Naive thymus-derived CD4-positive, alpha-beta T cell (primary cell): ENCODE data around the gene ZNF385B. TPM values are rescaled to one million over a fixed set of nuclear protein-coding genes. Genes with fewer than 3 reads are reported as not detected.

ENCODE experiments used
- ATAC-seq: fragments of 150-1000 bp; cut with Tn5 transposase; 2 replicates; pipeline ENCODE4 v1.10.0; 2021; ENCODE audit warnings: mild to moderate bottlenecking, moderate library complexity
- CTCF ChIA-PET: fragments of 350-600 bp; sonication (Branson Sonifier 250); formaldehyde crosslinking; loops from one replicate; lab custom pipeline; 2021; ENCODE audit warnings: antibody characterized with exemption; lab: Charles Lee
- POLR2A ChIA-PET: fragments of 350-600 bp; sonication (Branson Sonifier 250); formaldehyde crosslinking; loops from one replicate; lab custom pipeline; 2021; ENCODE audit warnings: antibody characterized with exemption, inconsistent platforms; lab: Charles Lee
- DNase-seq, 9 donors: peaks; one replicate each; pipeline versions ENCODE4 v3.0.0 to v3.0.0-alpha.2; 2020 to 2022; ENCODE audit warnings: mixed read lengths in 1 of 9
- H3K27ac ChIP-seq: one replicate; pipeline ENCODE4 v1.7.0; 2013; ENCODE audit warnings: mild to moderate bottlenecking, low read depth, low read length, moderate library complexity
- H3K27me3 ChIP-seq, 2 donors: one replicate each; pipeline ENCODE4 v1.7.0; 2013; ENCODE audit warnings: low read length in 2 of 2, mild to moderate bottlenecking in 2 of 2, moderate library complexity in 2 of 2; ENCODE audit not compliant: control insufficient read depth in 2 of 2, insufficient read depth in 2 of 2
- H3K36me3 ChIP-seq, 3 experiments: 1 replicate in 2 of 3; 2 replicates in 1 of 3; pipeline ENCODE4 v1.7.0; 2013; ENCODE audit warnings: low read length in 3 of 3, mild to moderate bottlenecking in 3 of 3, moderate library complexity in 1 of 3; ENCODE audit not compliant: insufficient read depth in 3 of 3, control insufficient read depth in 2 of 3
- H3K4me1 ChIP-seq, 2 donors: one replicate each; pipeline ENCODE4 v1.7.0; 2013; ENCODE audit warnings: low read length in 2 of 2, mild to moderate bottlenecking in 2 of 2, moderate library complexity in 1 of 2; ENCODE audit not compliant: control insufficient read depth in 2 of 2, insufficient read depth in 2 of 2
- H3K4me3 ChIP-seq: 2 replicates; pipeline ENCODE4 v1.7.0; 2013; ENCODE audit warnings: mild to moderate bottlenecking, low read length
- H3K9me3 ChIP-seq, 3 experiments: 1 replicate in 2 of 3; 2 replicates in 1 of 3; pipeline ENCODE4 v1.7.0; 2013; ENCODE audit warnings: low read length in 3 of 3; ENCODE audit not compliant: control insufficient read depth in 2 of 3
- H3K27ac Mint-ChIP-seq, 9 donors: one replicate each; pipeline ENCODE4 v1.8.0; 2020 to 2022; ENCODE audit warnings: mixed read lengths in 9 of 9, mild to moderate bottlenecking in 8 of 9, moderate library complexity in 5 of 9, inconsistent platforms in 2 of 9
- H3K27me3 Mint-ChIP-seq, 5 donors: one replicate each; pipeline ENCODE4 v1.8.0; 2021 to 2022; ENCODE audit warnings: mixed read lengths in 5 of 5, mild to moderate bottlenecking in 1 of 5
- H3K36me3 Mint-ChIP-seq, 5 donors: one replicate each; pipeline ENCODE4 v1.8.0; 2020 to 2022; ENCODE audit warnings: mixed read lengths in 5 of 5, mild to moderate bottlenecking in 3 of 5, inconsistent platforms in 1 of 5
- H3K4me1 Mint-ChIP-seq, 7 donors: one replicate each; pipeline ENCODE4 v1.8.0; 2020 to 2022; ENCODE audit warnings: mixed read lengths in 7 of 7, mild to moderate bottlenecking in 3 of 7, inconsistent platforms in 1 of 7
- H3K4me3 Mint-ChIP-seq, 10 donors: one replicate each; pipeline ENCODE4 v1.8.0; 2020 to 2022; ENCODE audit warnings: mild to moderate bottlenecking in 10 of 10, mixed read lengths in 10 of 10, moderate library complexity in 6 of 10, inconsistent platforms in 2 of 10
- H3K9me3 Mint-ChIP-seq, 11 donors: one replicate each; pipeline ENCODE4 v1.8.0; 2020 to 2022; ENCODE audit warnings: mixed read lengths in 11 of 11, mild to moderate bottlenecking in 4 of 11, inconsistent platforms in 1 of 11, moderate library complexity in 1 of 11
- intact Hi-C, 2 donors: fragments of 100-400 bp; cut with micrococcal nuclease; formaldehyde crosslinking; loops; one replicate each; pipeline ENCODE4 v1.15.1; 2023
- polyA plus RNA-seq, 2 donors: library from polyadenylated mRNA; unstranded; fragments of 300-500 nt; fragmentation: Illumina TruSeq; gene quantifications; one replicate each; pipeline ENCODE4 v1.2.3, GENCODE V29; 2021
- total RNA-seq, 6 experiments: library from RNA in 5 of 6; stranded (reverse) in 5 of 6; gene quantifications; 1 replicate in 5 of 6; 2 replicates in 1 of 6; pipeline ENCODE4 v1.2.3 and lab custom pipeline; 2021 to 2026

Gene ZNF385B
- total and polyA plus RNA-seq, 7 experiments from 2014 or later, result not detected

DNA sequence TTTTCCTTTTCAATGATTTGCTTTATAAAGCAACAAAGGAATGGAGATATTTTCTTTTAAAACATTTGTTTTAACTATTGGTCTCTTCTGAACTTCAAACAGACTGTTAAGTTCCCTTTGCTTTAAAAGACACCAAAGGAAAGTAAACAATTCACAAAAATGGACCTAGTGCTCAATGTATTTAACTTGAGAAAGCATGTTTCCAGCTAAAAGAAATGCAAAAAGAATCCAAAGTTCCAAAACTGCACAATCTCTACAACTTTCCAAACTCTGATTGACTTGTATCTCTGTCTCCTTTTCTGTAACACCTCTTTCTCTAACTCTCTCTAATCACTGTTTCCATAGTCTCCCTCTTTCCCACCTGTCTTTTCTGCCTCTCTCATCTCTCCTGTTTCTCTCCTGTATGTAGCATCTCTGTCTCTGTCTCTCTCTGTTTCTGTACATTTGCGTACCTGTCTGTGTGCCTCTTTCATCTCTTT is 301.1 kb downstream of the ZNF385B start:
- intact Hi-C loops, result no loop called here
- H3K27me3 Mint-ChIP-seq, result peaks cover 0 to 5% (median 0%) of the 10 kb centered on the region in 5 donors
- no peaks in the 10 kb centered on the region for H3K4me1 Mint-ChIP-seq
- no peaks in the 10 kb centered on the region for H3K4me1 ChIP-seq
- no peaks in the 10 kb centered on the region for H3K27me3 ChIP-seq
- H3K9me3 Mint-ChIP-seq, result peaks cover 0 to 2% (median 0%) of the 10 kb centered on the region in 11 donors
- no peaks in the 10 kb centered on the region for H3K36me3 ChIP-seq
- ChIA-PET POLR2A (no interaction called here), CTCF (no interaction called here)
- H3K36me3 Mint-ChIP-seq, result no peaks in the 10 kb centered on the region
- no peak overlapping the region for H3K27ac Mint-ChIP-seq
- H3K9me3 ChIP-seq, result no peaks in the 10 kb centered on the region
- no peak overlapping the region for H3K4me3 ChIP-seq
- ATAC-seq (no peak), DNase-seq (no peak)
- H3K4me3 Mint-ChIP-seq, result no peak overlapping the region
- no peak overlapping the region for H3K27ac ChIP-seq

DNA sequence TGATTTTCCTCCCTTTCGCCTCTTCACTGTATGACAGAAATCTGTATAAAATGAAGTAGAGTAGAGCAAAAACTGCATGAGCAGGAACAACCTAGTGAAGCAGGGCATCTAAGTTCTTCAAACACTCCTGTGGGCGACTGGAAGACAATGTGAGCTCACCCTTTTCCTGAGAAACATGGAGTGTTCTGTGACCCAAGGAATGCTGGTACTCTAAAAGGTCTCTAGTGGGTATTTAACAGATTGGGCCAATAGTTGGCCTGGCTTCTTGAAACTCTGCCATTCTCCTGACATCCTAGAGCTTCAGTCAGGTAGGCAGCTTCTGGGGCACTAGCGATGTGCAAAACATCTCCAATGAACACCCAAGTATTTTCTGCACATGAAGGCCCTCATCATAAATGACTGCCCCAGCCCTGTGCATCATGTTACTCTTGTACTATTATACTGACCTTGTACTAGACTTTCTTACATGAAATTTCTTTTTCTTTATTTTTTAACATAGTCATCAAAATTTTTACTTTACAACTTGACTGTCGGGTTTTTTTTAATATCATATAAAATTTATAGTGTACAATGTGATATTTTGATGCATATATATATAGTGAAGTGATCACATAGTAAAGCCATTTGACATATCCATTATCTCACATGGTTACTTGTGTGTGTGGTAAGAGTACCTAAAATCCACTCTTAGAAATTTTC is 302.2 kb downstream of the ZNF385B start:
- no peaks in the 10 kb centered on the region for H3K4me1 Mint-ChIP-seq
- CTCF ChIA-PET, result no interaction called here
- Histone ChIP-seq H3K27ac (no peak overlapping the region), H3K4me1 (no peaks in the 10 kb centered on the region), H3K27me3 (no peaks in the 10 kb centered on the region), H3K4me3 (no peak overlapping the region), H3K9me3 (no peaks in the 10 kb centered on the region), H3K36me3 (no peaks in the 10 kb centered on the region)
- peaks cover 0 to 2% (median 0%) of the 10 kb centered on the region in 11 donors for H3K9me3 Mint-ChIP-seq
- ATAC-seq (no peak), DNase-seq (no peak)
- POLR2A ChIA-PET, result no interaction called here
- intact Hi-C loops, result loop anchor here in 1 of 2 donors (2.0 kb wide), 1 partner anchor 14 kb away; no protein-coding TSS in a partner anchor
- no peak overlapping the region for H3K27ac Mint-ChIP-seq
- no peak overlapping the region for H3K4me3 Mint-ChIP-seq
- no peaks in the 10 kb centered on the region for H3K36me3 Mint-ChIP-seq
- H3K27me3 Mint-ChIP-seq, result peaks cover 0 to 5% (median 0%) of the 10 kb centered on the region in 5 donors

DNA sequence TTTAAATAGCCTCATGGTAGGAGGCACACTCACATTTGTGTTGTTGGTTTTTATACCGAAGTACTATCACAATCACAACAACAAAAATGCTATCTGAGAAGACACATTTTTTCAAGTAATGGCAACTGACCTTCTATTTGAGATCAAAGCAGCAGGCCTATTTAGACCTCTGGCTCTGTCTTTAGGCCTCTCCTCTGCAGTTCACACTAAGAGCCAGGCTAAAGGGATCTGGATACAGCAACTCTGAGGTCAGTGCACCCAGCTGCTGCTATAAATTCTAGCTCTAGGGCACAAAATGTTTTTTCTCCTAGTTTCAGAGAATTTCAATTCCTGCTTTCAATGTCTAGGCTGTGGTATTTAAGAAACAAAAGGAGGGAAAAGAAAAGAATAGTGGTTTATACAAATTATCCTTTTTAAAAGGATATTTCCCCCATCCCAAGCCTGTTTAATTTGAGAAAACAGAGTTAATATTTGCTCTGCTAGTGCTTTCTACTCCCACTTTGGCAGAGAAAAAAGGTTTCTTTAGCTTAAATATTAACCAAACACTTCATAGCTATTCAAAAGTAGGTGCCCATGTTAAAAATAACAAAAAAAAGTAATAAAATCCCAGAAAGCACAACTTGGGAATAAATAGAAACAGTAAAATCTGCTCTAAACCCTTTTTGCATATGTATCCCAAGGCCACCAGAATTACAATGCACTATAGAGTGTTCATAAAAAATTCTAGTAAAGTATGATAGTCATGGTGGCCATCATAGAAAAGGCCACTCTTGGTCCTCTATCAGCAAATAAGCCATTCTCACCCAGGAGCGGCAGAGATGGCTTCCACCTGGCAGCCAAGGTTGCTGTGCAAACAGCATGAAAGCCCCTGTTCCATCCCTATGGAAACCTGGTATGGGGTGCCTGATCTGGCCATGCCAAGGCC is 303.1 kb downstream of the ZNF385B start:
- peaks cover 0 to 2% (median 0%) of the 10 kb centered on the region in 11 donors for H3K9me3 Mint-ChIP-seq
- DNase-seq (no peak), ATAC-seq (no peak)
- H3K27ac Mint-ChIP-seq, result no peak overlapping the region
- ChIA-PET POLR2A (no interaction called here), CTCF (no interaction called here)
- Histone ChIP-seq H3K36me3 (no peaks in the 10 kb centered on the region), H3K4me1 (no peaks in the 10 kb centered on the region), H3K9me3 (no peaks in the 10 kb centered on the region), H3K27me3 (no peaks in the 10 kb centered on the region), H3K4me3 (no peak overlapping the region), H3K27ac (no peak overlapping the region)
- H3K4me3 Mint-ChIP-seq, result no peak overlapping the region
- no peaks in the 10 kb centered on the region for H3K36me3 Mint-ChIP-seq
- no peaks in the 10 kb centered on the region for H3K4me1 Mint-ChIP-seq
- peaks cover 0 to 5% (median 0%) of the 10 kb centered on the region in 5 donors for H3K27me3 Mint-ChIP-seq
- intact Hi-C loops, result loop anchor here in 1 of 2 donors (2.0 kb wide), 1 partner anchor 13 kb away; no protein-coding TSS in a partner anchor

DNA sequence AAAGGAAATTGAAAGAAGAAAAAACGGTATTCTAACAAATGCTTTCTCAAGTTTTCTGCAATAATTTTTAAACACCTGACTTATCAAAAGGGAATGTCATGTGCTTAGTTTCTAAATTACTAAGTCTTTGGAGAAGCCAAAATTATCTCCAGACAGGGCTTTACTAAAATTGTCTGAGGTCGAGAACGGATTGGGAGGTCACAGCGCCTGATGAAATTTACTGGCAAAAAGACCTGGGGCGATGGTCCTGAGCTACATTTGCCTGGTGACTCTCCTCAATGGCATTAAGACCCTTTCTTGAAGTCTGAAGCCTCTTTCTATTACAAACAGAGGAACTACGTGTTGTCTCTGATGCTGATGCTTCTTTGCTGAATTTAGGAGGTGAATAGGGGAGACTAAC is 305.0 kb downstream of the ZNF385B start:
- Mint-ChIP-seq H3K4me1 (no peaks in the 10 kb centered on the region), H3K27me3 (peaks cover 0 to 3% (median 0%) of the 10 kb centered on the region in 5 donors), H3K9me3 (peaks cover 0 to 2% (median 0%) of the 10 kb centered on the region in 11 donors), H3K27ac (no peak overlapping the region), H3K36me3 (no peaks in the 10 kb centered on the region), H3K4me3 (no peak overlapping the region)
- intact Hi-C loops, result no loop called here
- ATAC-seq (no peak), DNase-seq (no peak)
- ChIA-PET POLR2A (no interaction called here), CTCF (no interaction called here)
- no peaks in the 10 kb centered on the region for H3K9me3 ChIP-seq
- no peaks in the 10 kb centered on the region for H3K4me1 ChIP-seq
- H3K4me3 ChIP-seq, result no peak overlapping the region
- H3K36me3 ChIP-seq, result no peaks in the 10 kb centered on the region
- no peaks in the 10 kb centered on the region for H3K27me3 ChIP-seq
- H3K27ac ChIP-seq, result no peak overlapping the region

DNA sequence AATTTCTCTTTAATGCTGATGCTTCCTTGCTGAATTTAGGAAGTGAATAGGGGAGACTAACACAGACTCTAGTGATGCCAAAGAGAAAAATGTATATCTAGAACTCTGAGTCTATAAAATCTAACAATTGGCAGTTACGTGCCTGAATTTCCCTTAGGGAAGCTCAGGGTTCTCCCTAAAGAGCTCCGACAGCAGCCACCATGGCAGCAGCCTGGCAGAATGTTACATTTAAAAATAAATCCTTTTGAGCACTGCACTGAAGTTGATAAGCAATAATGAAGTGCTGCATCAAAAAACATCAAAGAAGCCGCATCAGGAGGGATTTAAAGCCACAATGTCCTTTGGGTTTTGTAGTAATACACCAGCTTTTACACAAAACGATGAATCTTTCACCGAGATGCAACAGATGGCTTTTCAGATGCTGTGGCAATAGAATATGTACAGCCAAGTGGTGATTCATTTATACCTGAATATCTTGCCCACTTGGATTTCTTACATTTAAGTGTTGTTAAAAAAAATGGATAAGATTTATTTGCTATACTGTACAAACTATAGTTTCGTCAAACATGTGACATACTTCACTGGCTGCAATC is 305.6 kb downstream of the ZNF385B start:
- Mint-ChIP-seq H3K4me3 (no peak overlapping the region), H3K27ac (no peak overlapping the region), H3K36me3 (no peaks in the 10 kb centered on the region), H3K9me3 (peaks cover 0 to 2% (median 0%) of the 10 kb centered on the region in 11 donors), H3K4me1 (no peaks in the 10 kb centered on the region), H3K27me3 (peaks cover 0 to 5% (median 0%) of the 10 kb centered on the region in 5 donors)
- no peaks in the 10 kb centered on the region for H3K36me3 ChIP-seq
- ChIA-PET CTCF (no interaction called here), POLR2A (no interaction called here)
- H3K4me1 ChIP-seq, result no peaks in the 10 kb centered on the region
- H3K4me3 ChIP-seq, result no peak overlapping the region
- H3K9me3 ChIP-seq, result no peaks in the 10 kb centered on the region
- no peak overlapping the region for H3K27ac ChIP-seq
- no peak for DNase-seq
- intact Hi-C loops, result no loop called here
- no peaks in the 10 kb centered on the region for H3K27me3 ChIP-seq
- no peak for ATAC-seq

DNA sequence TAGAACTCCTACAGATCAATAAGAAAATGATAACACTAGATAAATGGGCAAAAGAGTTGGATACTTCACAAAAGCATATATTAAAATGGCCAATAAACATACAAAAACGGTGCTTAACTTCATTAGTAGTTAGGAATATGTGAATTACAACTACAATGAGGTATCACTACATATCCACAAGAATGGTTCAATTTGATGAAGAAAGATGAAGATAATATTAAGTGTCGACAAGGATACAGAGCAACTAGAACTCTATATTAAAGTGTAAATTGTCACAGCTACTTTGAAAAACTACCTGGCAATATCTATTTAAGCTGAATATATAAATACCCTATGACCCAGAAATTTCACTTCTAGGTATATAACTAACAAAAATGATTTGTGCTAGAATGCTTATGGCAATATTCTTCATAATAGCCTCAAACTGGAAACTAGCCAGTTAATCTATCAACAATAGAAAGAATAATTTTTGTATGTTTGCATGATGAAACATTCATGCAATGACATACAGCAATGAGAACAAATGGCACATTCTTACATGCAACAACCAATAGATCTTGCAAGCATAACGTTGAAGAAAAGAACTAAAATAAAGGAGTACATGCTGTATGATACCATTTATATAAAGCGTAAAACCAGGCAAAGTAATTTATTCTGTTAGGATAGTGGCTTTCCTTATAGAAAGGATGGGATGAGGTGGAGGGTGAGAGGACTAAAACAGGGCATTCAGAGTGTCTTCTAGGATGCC is 306.6 kb downstream of the ZNF385B start:
- H3K4me3 ChIP-seq, result no peak overlapping the region
- DNase-seq (no peak), ATAC-seq (no peak)
- no peaks in the 10 kb centered on the region for H3K27me3 ChIP-seq
- no peak overlapping the region for H3K4me3 Mint-ChIP-seq
- H3K4me1 ChIP-seq, result no peaks in the 10 kb centered on the region
- no peaks in the 10 kb centered on the region for H3K9me3 ChIP-seq
- H3K4me1 Mint-ChIP-seq, result no peaks in the 10 kb centered on the region
- ChIA-PET CTCF (no interaction called here), POLR2A (no interaction called here)
- H3K27ac Mint-ChIP-seq, result no peak overlapping the region
- no peaks in the 10 kb centered on the region for H3K36me3 Mint-ChIP-seq
- no peaks in the 10 kb centered on the region for H3K36me3 ChIP-seq
- peaks cover 0 to 8% (median 0%) of the 10 kb centered on the region in 5 donors for H3K27me3 Mint-ChIP-seq
- H3K9me3 Mint-ChIP-seq, result peaks cover 0 to 2% (median 0%) of the 10 kb centered on the region in 11 donors
- no peak overlapping the region for H3K27ac ChIP-seq
- intact Hi-C loops, result no loop called here
